Activated gamma-delta T cell treated with anti-CD3 and anti-CD28 coated beads, Interleukin-2, amount 50 U/mL, for 16 hours (primary cell): Measurements from ENCODE around the gene PLK3.
A peak's percentile ranks its signal among the peaks of the same experiment; 100 is the strongest.
"Not testable (repeated sequence)": the region's sequence is repeated elsewhere in the genome, so short reads cannot be mapped to it uniquely, and the experiment has no call there.

Experiments used
- DNase-seq: peaks from one replicate; pipeline ENCODE4 v3.0.0-alpha.2; 2020; ENCODE audit warnings: low read depth

The PLK3 gene

DNA sequence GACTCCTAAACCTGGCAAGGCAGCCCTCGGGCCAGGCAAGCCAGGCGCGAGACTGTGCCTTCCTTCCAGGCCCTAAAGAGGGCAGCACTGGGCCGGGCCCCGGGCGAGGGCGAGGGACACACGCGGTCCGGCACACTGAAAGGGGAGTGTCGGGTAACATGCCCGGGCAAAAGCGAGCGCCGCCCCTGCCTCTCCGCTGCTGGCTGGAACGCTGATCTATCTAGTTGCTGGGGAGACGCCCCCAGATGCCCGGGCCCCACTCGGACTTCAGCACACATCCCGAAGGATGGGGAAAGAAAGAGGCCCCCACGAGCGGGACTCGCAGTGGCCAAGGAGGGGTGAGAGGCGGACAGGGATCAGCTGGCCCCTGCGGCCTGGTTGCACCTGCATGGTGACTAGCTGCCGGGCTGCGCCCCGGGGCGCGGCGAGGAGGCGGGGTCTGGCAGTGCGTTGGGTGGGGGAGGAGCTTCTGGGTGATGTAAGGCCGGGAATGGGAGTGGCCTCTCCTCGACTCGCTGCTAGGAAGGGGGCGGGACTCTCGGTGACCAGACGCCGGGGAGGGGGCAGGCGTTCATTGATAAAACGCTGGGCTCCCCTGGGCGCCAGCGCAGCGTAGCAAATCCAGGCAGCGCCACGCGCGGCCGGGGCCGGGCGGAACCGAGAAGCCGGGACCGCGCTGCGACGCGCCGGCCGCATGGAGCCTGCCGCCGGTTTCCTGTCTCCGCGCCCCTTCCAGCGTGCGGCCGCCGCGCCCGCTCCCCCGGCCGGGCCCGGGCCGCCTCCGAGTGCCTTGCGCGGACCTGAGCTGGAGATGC, at the start of gene PLK3:
PLK3 (plus strand) TSS at position 608 of the 815 bp plus-strand sequence; CDS start at position 695, 87 bp downstream.
- DNase-seq, result peak; percentile 96

DNA sequence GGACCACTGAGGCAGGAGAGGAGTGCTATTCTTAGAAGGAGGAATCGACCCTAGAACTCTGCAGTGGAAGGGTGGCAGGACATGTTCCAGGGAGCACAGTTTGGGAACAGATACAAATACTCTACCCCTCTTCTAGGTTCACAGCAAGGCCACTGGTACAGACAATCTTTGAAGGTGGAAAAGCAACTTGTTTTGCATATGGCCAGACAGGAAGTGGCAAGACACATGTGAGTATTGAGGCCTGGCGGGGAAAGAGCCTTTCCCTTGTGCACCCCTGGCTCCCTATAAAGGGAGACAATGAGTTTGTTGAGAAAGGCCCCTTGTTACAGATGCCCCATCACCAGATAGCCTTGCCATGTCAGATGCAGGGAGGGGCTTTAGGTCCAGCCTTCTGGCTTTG, 42.8 kb upstream of the PLK3 start:
- DNase-seq, result no peak

DNA sequence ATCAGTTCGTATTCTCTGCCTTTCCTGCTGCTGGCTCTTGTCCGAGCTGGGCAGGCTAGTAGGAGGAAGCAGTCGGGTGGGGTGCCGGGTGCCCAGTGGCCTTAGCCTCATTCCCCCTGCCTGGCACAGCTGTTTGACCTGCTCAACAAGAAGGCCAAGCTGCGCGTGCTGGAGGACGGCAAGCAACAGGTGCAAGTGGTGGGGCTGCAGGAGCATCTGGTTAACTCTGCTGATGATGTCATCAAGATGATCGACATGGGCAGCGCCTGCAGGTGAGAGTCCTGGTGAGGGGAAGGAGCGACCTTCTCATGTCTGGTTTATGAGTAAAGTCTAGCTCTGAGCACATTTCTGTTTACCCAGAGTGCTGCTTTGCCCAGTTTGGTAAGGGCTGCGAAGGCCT, 41.1 kb upstream of the PLK3 start:
- DNase-seq, result no peak

DNA sequence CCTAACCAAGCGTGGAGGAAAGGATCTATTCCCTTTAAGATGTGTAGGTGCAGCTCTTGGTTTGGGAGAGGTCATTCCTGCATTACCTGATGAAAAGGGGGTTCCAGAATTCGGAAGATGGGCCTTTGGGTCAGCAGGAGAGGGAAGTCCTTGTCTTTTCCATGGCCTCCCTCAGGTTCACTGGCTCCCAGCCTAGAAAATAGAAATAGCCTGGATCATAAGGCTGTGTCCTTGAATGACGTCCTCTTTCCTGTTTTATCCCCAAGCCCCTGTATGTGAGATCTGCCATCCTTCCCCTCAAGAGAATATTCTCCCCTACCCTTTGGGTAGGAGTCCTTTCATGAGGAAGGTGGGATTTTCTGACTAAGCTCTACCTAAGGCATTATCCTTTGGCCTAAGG, 39.3 kb upstream of the PLK3 start:
- no peak for DNase-seq

DNA sequence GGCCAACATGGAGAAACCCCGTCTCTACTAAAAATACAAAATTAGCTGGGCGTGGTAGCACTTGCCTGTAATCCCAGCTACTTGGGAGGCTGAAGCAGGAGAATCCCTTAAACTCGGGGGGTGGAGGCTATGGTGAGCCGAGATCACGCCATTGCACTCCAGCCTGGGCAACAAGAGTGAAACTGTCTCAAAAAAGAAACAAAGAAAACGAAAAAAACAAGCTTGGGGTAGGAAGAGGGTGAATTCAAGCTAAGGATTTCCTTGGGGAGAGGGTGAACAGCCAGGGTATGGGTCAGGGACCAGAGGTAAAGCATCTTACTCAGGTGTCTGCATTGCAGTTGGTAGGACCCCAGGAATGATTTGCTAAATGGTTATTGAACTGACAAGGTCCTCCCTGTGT, 33.8 kb upstream of the PLK3 start:
- DNase-seq, result not testable (repeated sequence)

DNA sequence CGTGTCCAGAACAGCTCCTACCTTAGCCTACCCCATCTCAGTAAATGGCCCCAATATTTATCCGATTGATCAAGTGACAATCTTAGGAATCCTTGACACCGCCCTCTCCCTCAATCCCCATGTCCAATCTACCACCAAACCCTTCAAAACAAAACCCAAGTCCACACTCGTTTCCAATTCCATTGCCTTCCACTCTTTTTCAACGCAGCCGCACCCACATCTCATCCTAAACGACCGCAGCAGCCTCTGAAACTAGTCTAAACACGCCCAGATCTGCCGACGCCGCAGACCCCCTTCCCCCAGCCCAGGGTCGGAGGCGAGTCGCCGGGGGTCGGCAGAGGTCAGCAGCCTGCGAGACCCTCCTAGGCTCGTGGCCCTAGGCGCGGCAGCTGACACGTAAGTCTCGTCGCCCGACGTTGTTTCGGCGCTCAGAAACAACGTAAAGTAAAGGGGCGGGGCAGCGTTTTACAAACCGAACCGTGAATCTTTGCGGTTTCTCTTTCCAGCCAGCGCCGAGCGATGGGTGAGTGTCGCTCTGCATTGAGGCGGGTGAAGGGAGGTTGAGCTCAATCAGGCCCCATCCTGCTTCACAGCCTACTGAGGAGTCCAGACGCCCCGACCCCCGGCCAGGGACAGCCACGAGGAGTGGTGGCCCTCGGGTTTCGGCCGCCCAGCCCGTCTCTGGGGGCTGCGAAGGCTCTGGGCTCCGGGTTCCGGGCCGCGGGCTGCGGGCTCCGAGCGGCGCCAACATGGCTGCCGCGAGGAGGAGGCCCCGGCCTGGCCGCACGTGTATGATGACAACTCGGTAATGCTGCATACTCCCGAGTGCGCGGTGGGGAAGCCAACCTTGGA, 24.9 kb upstream of the PLK3 start, which contains the start of gene RPS8:
RPS8 (plus strand) TSS at position 463 of the 852 bp plus-strand sequence; CDS start at position 520, 57 bp downstream.
- DNase-seq, result peak; percentile 82

DNA sequence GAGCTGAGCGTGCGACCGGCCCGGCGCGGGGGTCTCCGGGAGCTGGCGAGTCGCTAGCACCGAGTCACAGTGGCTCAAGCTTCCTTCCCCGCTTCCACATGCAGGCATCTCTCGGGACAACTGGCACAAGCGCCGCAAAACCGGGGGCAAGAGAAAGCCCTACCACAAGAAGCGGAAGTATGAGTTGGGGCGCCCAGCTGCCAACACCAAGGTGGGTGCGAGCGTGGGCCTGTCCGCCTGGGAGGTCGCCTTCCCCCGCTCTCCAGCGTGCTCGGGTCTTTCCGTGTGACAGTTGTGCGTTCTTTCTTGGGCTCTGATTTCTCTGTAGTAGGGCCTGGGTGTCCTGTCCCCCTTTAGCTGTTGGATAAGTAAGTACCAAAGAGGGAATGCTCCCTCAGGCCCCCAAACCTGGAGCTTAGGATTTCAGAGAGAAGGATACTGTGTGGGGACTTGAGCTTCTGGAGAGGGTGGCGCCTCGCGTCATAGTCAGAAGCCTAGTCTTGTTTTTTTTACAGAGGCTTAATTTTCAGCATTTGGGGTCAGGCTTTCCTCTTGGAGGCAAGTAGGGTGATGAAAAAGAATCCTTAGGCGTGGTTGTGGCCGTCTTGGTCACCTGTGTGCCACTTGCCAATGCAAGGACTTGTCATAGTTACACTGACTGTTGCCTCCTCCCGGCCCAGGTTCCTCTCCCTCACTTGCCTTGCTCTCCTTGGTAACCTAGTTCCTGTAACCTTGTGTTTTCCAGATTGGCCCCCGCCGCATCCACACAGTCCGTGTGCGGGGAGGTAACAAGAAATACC, 24.0 kb upstream of the PLK3 start:
- peak; percentile 18 for DNase-seq

DNA sequence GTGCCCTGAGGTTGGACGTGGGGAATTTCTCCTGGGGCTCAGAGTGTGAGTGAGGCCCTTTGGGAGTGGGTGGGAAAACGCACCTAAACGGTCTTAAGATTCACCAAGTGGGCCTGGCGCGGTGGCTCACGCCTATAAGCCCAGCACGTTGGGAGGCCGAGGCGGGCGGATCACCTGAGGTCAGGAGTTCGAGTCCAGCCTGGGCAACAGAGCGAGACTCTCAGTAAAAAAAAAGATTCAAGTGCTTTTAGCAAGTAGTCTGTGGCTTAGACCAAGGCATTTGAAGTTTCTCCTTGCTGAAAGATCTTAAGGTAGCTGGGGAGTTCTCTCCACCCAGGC, 23.5 kb upstream of the PLK3 start:
- DNase-seq, result no peak

DNA sequence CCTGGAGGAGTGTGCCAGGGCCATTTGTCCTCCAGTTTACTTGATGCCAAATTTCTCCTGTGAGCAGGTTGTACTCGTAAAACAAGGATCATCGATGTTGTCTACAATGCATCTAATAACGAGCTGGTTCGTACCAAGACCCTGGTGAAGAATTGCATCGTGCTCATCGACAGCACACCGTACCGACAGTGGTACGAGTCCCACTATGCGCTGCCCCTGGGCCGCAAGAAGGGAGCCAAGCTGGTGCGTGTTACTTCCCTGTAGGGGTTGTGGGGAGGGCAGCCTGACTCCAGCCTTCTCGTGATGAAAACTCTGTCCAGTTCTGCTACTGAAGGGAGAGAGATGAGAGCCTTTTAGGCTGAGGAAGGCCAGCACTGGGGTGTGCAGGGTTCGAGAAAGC, 22.6 kb upstream of the PLK3 start:
- DNase-seq, result no peak

DNA sequence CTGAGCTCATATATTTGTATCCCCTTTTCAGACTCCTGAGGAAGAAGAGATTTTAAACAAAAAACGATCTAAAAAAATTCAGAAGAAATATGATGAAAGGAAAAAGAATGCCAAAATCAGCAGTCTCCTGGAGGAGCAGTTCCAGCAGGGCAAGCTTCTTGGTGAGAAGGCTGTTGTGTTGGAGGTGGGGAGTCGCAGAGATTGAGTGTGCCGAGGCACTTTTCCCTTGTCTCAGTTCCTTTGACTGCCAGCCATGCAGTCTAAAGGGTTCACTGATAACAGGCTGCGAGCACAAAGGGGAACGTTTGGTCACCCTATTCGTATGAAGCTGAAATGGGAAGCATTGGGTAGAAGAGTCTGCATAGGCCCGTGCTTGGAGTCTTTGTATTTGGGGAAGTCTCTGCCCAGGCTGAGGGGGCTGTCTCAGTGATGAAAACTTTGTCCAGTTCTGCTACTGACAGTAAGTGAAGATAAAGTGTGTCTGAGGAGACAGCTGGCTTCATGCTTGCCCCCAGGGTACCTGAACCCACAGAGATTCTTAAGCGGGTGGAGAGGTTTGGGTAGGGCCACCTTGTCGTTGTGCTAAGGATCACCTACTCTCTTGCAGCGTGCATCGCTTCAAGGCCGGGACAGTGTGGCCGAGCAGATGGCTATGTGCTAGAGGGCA, 22.1 kb upstream of the PLK3 start:
- DNase-seq, result no peak

DNA sequence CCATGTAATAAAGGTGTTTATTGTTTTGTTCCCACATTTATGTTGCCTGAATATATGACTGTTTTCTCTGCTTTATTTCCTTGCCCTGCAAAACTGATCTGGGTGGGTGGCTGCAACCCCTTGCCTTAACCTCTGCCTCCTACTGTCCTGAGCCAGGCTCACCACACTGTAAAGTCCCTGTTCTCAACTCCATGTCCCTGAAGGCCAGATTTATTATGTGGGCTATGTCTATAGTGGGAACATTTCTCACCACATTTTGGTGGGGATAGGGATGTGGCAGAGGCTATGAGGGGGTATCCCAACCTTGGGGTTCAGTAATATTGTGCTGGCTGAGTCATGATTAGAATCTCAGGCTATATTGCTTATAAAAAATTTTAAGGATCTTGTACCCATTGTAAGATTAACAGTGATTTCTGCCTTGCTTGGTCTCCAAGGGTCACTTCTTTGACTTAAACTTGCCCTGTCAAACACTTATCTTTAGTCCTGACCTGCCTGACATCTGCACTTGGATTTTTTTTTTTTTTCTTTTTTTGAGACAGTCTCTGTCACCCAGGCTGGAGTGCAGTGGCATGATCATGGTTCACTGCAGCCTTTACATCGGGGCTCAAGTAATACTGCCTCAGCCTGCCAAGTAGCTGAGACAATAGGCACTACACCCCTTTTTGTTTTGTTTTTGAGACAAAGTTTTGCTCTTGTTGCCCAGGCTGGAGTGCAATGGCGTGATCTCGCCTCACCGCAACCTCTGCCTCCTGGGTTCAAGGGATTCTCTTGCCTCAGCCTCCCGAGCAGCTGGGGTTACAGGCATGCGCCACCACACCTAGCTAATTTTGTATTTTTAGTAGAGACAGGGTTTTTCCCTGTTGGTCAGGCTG, 21.2 kb upstream of the PLK3 start:
- no peak for DNase-seq

DNA sequence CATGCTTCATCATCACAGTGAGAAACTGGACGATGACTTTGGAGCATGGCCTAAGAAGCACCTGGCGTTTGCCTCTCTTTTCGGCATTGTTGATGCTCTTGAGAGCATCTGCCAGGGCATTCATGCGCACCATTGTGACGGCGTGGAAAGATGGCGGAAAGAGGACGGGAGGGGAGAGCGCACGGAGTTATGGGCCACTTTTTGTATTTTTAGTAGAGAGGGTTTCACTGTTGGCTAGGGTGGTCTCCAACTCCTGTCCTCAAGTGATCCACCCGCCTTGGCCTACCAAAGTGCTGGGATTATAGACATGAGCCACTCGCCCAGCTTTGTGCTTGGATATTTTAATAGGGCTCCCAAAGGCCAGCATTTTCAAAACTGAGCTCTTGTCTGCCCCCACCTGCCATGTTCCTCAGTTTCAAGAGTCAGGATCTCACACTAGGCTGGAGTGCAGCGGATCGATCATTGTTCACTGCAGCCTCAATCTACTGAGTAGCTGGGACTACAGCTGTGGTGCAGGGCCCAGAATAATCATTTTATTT, 19.5 kb upstream of the PLK3 start:
- no peak for DNase-seq

DNA sequence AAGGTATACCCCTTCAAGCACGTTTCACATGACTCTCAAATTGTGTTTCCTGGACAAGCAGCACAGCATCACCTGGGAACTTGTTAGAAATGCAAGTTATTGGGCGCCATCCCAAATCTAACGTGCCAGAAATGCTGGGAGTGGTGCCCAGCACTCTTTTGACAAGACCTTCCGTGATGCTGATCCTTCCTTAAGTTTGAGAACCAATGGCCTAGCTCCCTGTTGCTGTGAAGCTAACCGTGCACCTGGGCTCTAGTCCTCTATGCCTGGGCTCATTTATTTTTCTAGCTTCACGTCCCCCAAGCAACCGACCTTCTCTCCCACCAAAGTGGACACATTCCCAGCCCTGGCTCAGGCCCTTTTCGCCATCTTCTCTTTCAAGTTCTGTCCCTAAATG, 16.5 kb upstream of the PLK3 start:
- DNase-seq, result no peak

DNA sequence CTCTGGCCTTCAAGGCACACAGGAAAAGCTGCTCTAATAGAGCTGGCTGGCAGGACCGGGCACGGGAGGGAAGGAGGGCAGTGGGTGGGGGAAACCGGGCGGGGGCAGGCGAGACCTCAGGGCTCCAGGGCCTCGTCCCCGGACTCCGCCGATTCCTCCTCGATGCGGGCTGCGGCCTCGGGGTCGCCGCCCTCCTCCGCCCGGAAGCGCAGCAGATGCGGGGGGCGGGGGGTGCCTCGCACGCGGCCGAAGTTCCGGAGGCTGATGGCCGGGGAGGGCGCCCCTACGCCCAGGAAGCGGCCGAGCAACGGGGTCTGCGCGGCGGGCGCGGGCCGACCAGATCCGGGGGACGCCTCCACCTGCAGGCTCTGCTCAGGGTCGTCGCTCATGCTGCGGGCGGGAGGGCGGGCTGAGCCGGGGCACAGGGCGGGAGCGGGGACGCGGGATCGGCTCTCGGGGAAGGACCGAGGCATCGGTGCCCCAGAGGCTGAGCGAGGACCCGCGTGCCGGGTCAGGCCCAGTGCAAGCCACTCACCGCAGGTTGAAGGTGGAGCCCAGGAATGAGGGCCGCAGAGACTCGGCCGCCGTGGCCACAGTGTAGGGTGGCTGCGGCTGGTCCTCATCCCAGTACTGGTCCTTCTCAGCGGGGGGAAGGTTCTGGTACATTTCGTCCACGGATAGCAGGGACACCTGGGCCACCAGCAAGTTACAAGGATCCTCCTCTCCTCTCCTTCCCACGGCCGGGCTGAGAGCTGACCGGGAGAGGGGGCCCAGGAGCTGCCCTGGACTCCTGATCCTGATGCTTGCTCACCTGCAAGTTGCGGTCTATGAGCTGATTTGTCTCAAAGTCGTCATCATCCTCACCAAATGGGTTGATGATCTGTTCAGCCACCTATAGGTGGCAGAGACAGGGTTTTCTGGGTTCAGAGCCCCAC, 15.8 kb upstream of the PLK3 start:
- no peak for DNase-seq

DNA sequence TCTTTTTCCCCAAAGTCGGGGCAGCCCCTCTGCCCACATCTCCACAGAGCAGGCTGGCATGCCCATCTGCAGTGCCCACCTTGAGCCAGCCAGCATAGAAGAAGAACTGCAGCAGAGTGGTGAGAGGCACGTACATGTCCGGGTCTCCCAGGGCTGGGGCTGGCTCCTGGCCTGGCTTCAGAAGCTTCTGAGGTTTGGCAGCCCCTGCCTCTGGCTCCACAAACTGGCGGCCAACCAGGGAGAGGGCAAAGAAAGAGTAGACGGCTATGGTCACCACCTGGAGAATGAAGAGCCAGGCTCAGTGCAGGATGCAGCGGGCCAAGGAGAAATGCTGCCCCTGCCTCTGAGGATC, 15.2 kb upstream of the PLK3 start:
- no peak for DNase-seq

DNA sequence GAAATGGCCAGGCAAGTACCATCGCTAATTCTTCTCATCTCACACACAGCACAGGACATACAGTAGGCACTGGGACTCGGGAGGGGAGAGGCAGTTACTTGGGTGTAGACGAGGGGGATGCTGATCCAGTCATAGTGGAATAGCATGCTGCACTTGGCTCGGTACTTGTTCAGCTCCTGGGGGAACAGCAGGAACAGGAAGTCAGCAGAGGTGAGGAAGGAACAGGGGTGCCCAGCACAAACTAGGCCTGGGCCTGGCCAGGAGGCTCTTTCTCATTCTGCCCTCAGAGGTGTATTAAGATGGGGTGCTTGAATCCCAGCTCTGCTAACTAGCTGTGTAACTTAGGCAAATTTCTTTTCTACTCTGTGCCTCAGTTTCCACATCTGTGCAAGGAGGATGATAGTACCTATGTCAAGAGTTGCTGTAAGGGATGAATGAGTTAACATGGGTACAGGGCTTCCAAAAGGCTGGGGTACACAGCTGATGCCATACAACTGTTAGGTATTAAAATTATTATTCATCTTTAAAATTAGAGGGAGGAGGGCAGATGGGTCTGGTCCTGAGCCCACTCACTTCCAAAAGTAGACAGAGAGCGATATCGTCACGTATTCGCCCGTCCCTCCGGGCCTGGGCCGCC, 14.6 kb upstream of the PLK3 start:
- no peak for DNase-seq

DNA sequence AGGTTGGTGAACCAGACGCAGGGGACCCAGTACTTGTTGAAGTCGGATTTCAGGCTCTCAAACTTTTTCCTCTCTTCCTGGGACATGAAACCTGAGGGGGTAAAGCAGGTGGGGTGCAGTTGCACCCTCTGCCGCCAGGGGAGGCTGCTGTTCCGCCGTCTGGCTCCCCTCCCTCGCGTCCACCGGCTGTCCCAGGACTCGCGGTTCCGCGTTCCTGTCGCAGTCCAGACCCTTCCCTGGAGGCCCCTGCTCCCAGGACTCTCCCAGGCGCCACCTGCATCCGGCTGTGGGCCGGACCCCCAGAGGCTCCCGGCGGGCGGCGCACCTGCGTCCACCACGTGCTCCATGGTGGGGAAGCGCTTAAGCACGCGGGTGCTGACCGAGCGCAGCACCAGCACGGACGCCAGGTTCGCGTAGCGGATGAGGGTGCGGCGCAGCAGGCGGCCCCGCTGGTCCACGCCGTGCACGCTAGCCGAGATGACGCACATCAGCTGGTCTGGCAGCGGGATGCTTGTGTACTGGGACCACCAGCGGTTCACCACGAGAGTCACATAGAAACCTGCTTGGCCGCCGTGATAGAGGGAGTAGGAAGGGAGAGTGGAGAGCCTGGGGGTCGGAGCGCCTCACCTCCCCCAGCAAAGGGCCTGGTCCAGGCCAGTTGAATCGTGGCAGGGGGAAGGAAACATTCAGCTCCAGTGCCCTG, 13.9 kb upstream of the PLK3 start:
- DNase-seq, result peak; percentile 62

DNA sequence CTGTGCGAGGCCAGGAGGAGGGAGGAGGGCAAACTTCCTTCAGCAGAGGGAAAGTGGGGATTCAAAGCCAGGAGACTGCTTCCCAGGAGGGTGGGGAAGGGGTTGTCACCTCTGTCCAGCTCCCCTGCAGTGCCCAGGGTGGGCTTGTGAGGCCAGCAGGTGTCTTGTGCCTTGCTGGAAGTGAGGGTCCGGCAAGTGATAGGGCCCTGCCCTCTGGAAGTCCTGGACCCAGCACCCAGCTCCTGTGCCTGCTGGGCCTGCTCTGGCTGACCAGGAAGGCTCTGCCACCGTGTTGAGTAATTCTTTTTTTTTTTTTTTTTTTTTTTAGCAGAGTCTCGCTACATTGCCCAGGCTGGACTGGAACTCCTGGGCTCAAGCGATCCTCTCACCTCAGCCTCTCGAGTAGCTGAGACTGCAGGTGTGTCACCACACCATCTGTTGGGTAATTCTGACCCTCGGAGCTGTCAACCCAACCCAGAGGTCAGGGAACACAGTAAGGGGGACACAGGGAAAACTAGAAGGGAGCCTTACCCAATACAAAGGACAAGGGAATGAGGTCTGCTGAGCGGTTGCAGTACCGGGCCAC, 13.2 kb upstream of the PLK3 start:
- DNase-seq, result no peak
